NCI-H2081 (cell line): ENCODE data around the gene RERE.
"Not testable (repeated sequence)": the region's sequence is repeated elsewhere in the genome, so short reads cannot be mapped to it uniquely, and the experiment has no call there.

Source experiments
- DNase-seq, 2 experiments: peaks; one replicate each; lab custom pipeline; 2025; lab: John Stamatoyannopoulos, UW

Gene RERE

DNA sequence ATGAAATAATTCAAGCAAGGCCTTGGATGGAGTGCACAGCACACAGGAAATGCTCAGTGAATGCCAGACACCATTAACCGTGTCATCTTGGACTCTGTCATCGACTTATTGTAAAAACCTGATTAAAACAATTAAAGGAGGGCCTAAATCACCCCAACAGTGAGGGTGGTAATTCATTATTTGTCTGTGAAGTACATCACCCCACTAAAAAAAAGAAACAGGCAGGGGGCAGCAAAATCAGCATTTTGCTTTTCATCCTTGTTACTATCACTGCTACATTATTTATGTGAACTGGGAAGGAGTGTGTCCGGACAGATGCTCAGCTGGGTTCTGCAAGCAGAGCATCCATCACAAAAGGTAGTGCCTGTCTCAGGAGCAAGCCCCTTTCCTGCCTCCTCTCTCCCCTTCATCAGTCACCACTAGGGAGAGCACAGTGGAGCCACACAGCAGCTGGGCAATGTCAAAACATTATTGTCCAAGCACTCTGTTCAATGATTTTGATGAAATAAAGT is 98.5 kb downstream of the RERE start:
- peak in 1 of 2 experiments; percentile 38 for DNase-seq

GRCh38 chr1:8717148-8717547 is 100.3 kb downstream of the RERE start:
- peak in 1 of 2 experiments; percentile 59 for DNase-seq

- no peak for DNase-seq
Measured at GRCh38 chr1:8716238-8716637, 101.2 kb downstream of the RERE start.

- DNase-seq = no peak
Measured at GRCh38 chr1:8714173-8714572, 103.3 kb downstream of the RERE start.

DNA sequence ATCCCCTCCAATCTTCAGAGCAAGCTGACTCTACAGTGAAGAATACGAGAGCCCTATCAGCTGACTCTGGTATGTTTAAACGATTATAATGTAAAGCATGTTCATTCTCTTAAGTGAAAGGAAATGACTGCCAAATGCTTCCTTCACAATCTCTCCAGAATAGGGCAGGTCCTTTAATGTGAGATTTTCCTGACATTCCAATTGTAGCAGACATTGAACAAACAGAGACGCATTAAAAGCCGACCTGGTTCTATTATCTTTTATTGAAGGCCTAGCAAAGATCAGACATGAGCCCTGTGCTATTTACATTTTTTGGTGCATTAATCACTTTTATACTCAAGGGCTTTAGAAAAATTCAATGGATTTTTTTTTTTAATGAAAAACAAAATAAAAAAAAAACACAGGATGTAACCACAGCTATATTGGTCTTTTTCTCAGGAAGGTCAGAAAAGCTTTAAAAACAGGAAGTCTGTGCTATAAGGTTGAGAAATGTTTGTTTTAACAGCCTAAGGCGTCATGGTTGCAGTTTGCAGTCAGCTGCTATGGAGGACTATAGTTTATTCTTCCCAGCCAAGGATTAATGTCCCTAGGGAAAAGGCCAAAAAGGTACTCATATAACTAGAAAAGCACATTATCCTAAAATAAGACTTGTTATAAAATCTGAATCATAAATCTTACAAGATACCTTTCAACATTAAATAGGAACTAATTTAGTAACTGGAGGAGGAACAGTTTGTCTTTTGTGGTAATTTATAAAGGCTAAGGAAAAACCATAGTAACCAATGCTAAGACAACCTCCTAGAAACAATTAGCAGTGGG is 104.8 kb downstream of the RERE start:
- DNase-seq = peak; percentile 83 to 95

DNA sequence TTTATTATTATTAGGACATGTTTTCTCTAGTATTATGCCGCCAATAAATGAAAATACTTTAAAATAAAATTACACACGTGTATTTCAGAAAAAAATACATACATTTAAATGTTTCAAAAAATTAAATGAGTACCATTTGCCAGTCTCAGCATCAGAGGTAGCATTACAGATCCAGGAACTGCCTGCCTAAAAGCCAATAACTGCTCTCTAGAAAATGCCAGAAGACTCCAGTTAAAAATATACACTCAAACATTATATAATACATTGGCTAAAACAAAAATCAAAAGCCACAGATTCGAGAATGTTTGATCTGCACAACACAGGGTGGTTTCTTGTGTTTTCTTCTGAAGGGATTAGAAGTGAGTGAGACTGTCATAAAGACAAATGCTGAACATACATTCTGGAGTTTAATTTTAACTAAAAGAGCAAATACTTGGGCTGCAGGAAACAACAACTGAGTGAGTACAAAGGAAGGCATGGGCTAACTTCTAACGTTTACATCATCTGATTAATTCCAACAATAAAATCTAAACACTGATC is 105.5 kb downstream of the RERE start:
- DNase-seq = no peak

DNA sequence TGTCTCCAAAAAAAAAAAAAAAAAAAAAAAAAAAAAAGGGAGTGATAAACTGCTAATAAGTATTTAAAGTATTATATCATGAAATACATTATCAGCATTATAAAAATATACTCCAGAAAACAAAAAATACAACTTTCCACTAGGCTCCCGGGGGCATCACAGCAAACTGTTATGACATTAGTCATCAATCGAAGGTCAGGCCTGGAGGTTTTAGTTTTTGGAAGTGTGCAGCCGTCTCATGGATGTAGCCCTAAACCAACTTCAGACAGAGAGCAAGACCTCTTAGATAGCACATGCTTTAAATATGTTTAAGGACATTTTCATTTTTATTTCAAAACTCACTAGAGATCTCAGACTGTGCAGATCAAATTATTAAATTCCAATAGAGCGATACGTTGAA is 106.3 kb downstream of the RERE start:
- no peak for DNase-seq

DNA sequence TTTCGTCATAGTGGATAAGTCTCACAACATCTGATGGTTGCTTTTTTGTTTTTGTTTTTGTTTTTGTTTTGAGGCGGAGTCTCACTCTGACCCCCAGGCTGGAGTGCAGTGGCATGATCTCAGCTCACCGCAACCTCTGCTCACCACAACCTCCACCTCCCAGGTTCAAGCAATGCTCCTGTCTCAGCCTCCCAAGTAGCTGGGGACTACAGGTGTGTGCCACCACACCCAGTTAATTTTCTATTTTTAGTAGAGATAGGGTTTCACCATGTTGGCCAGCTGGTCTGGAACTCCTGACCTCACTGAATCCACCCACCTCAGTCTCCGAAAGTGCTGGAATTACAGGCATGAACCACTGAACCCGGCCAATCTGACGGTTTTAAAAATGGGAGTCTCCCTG is 109.2 kb downstream of the RERE start:
- no peak for DNase-seq

DNA sequence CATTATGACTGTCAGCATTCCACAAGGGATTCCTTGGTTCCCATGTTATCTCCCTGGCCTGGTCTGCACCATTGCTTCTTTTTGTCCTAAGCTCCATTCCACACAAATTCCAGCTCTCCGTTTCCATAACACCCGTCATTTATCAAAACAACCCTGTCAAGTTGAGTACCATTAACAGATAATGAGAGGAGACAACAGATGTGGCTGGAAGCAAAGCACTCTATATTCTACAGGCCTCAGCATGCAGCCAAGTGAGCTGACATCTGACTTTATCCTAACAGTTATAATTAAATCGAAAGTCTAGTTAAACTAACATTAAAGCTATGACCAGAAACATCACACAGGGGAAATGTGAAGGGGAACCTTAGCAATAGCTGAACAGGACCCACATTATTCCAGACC is 110.4 kb downstream of the RERE start:
- DNase-seq = peak; percentile 87 to 97

- no peak for DNase-seq
Measured at GRCh38 chr1:8706291-8706690, 111.1 kb downstream of the RERE start.

DNA sequence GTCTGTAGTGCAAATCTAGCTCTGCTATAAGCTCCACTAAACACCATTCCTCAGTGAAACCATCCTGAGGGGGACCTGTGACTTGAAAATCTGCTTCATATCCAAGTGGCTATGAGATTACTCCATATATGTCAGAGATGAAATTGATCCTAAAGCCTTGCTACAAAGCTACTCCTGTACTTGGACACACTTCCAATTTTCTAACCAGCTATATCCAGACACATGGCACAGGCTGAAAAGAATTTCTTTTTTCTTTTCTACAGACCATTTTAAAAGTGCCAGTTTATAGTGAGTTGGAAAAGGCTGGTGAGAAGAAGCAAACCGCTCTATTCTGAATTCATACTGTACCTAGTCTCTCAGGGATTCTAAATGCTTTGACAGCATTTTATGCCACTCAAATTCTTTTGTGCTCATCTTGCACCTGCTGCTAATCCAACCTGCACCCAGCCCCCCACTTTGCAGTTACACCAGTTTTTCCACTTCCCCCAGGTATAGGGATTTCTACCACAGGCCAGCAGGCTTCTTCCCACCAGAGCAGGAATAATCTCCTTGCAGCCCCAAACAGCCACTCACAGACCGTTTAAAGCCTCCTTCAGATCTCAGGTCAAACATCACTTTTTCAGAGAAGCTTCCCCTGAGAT is 112.5 kb downstream of the RERE start:
- DNase-seq = peak in 1 of 2 experiments; percentile 30

GRCh38 chr1:8702850-8703810 is 114.3 kb downstream of the RERE start:
- DNase-seq = peak; percentile 95 to 98

DNA sequence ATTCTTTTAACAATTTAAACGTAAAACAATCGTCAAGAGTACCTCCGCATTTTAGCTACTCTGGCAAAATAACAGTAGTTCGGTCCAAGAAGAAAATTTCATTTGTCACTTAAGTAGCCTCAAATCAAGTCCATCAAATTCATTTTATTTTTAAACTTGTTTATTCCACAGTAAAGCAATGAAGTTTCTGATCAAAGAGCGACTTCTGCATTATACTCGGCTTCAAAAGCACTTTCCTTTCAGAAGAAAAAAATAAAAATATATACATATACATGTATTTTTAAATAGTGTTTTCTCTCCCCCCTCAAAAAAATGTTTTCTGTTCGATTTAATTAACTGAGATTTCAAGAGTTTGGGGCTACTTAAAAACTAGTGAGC is 115.0 kb downstream of the RERE start:
- no peak for DNase-seq

DNA sequence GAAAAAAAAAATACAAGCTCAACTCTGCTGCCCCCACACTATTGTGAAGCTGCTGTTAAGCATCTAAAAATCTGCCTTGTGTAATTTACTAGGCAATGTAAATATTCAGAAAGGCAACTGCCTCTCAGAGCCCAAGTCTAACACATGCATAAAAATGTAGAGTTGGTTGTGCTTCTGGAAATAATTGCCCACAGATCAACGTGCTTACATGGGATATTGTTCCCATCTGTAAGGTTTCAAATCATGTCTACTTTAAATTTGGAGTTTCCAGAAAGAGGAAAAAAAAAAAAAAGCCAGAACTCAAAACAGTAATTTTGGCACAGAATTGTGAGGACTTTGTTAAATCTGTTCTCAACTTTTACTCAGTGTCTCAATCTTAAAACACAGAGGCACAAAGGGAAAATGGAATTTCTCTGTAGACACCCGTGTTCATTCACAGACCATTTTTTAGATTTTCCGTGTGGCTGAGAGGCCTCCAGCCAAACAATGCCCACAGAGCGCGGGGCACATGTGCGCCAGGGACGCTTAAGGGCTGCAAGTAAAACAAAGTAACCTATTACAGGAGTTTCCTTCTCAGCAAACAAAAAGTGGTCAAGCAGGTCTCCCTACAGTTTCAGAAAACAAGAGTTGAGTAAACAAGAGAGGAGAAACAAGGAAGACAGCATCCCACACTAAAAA is 115.5 kb downstream of the RERE start:
- DNase-seq = peak; percentile 46 to 75

- no peak for DNase-seq
Measured at GRCh38 chr1:8699679-8700078, 117.8 kb downstream of the RERE start.

DNA sequence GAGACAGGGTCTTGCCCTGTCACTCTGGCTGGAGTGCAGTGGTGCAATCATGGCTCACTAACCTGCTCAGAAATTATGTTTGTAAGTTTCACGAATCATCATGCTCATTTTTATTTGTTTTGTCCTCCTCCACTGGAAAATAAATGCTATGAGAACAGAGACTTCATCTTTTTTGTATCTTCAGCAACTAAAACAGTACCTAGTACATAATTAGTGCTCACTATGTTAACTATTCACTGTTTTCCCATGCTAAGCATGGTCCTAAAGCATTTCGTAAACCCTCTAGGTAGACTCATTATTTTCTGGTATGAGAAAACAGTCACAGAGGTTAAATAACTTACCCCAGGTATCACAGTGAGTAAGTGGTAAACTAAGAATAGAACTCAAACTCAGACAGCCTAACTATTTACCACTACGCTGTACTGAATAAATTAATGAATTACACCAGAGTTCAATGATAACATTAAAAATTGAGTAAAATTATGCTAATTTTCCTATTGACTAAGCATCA is 118.4 kb downstream of the RERE start:
- DNase-seq = no peak

DNA sequence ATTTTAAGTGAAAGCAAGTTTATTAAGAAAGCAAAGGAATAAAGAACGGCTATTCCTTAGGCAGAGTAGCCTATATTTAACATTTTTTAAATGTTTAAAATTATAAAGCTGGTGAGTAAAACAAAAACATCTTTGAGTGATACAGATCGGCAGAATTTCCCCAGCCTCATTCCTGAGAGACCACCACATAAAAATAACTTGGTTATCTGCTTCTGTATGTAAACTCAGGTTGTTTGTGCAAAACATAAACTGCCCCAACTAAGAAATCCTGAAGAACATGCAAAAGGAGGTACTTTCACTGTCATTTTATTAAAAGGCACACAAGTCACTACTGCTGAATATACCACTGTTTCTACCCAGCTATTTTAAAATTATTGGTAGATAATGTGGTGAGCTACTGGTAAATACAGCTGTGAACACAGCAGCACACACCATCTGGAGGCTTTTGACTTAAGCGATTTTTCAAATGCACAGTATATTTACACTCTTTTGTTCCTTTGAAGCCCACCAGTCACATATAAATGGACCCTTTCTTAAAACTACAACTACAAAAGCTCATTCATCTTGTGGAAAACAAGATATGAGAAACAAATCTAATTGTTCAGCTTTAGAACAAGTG is 119.3 kb downstream of the RERE start:
- DNase-seq = peak in 1 of 2 experiments; percentile 58

GRCh38 chr1:8695442-8695841 is 122.0 kb downstream of the RERE start:
- DNase-seq = not testable (repeated sequence)

DNA sequence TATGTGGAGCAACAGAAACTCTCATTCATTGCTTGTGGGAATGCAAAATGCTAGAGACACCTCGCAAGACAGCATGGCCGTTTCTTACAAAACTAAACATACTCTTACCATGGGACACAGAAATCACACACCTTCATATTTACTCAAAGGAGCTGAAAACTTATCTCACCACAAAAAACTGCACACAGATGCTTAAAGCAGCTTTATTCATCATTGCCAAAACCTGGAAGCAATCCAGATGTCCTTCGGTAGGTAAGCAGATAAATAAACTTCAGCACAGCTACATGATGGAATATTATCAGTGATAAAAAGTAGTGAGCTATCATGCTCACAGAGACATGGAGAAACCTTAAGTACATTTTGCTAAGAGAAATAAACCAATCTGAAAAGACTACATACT is 124.3 kb downstream of the RERE start:
- no peak for DNase-seq

- no peak for DNase-seq
Measured at GRCh38 chr1:8691662-8692061, 125.8 kb downstream of the RERE start.

DNA sequence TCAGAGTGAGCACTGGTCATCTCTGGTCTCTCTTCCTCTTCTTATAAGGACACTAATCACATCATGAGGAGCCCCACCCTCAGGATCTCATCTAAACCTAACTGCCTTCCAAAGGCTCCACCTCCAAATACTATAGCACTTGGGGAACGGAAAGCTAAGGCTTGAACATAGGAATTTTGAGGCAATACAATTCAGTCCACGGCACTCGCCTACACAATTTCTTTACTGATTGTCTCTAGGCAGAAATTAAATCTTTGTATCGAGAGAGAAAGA is 127.3 kb downstream of the RERE start:
- no peak for DNase-seq
